DMS153 (cell line): ENCODE measurements around the gene AHNAK.

Experiments
- DNase-seq: peaks from one replicate; lab custom pipeline; 2025; lab: John Stamatoyannopoulos, UW

The AHNAK gene

GRCh38 chr11:62435846-62436660 is 110.6 kb downstream of the AHNAK start:
- DNase-seq, result no peak

GRCh38 chr11:62433904-62434276 is 112.7 kb downstream of the AHNAK start:
- DNase-seq, result no peak

GRCh38 chr11:62433141-62433903 is 113.3 kb downstream of the AHNAK start:
- no peak for DNase-seq

GRCh38 chr11:62432695-62433094 is 113.9 kb downstream of the AHNAK start:
- DNase-seq, result no peak

- DNase-seq, result no peak
Observed at GRCh38 chr11:62431171-62431901, 115.3 kb downstream of the AHNAK start.

GRCh38 chr11:62430425-62430824 is 116.2 kb downstream of the AHNAK start:
- no peak for DNase-seq

- DNase-seq, result no peak
Observed at GRCh38 chr11:62428871-62429560, 117.6 kb downstream of the AHNAK start.

- DNase-seq, result no peak
Observed at GRCh38 chr11:62427630-62428233, 118.9 kb downstream of the AHNAK start.

- DNase-seq, result no peak
Observed at GRCh38 chr11:62423012-62423411, 123.6 kb downstream of the AHNAK start.

- DNase-seq, result no peak
Observed at GRCh38 chr11:62421996-62422395, 124.6 kb downstream of the AHNAK start.

GRCh38 chr11:62420882-62421281 is 125.7 kb downstream of the AHNAK start:
- DNase-seq, result no peak

GRCh38 chr11:62419943-62420342 is 126.7 kb downstream of the AHNAK start:
- no peak for DNase-seq

GRCh38 chr11:62419314-62419929 is 127.2 kb downstream of the AHNAK start:
- no peak for DNase-seq

GRCh38 chr11:62418733-62419132 is 127.9 kb downstream of the AHNAK start, which contains the start of gene SCGB1A1:
Gene SCGB1A1 (plus strand): TSS chr11:62419033. CDS start chr11:62419096, 63 bp downstream.
- DNase-seq, result no peak

- no peak for DNase-seq
Observed at GRCh38 chr11:62418136-62418535, 128.5 kb downstream of the AHNAK start.

GRCh38 chr11:62416596-62416995 is 130.0 kb downstream of the AHNAK start:
- DNase-seq, result no peak

GRCh38 chr11:62413060-62413696 is 133.4 kb downstream of the AHNAK start:
- DNase-seq, result no peak

GRCh38 chr11:62411524-62411923 is 135.1 kb downstream of the AHNAK start:
- DNase-seq, result no peak

GRCh38 chr11:62410972-62411371 is 135.6 kb downstream of the AHNAK start:
- DNase-seq, result no peak

GRCh38 chr11:62409831-62410230 is 136.8 kb downstream of the AHNAK start:
- DNase-seq, result no peak

- no peak for DNase-seq
Observed at GRCh38 chr11:62406034-62406433, 140.6 kb downstream of the AHNAK start.
